Stomach (tissue), 9 donors: ENCODE measurements around the gene DLGAP1. TPM values are rescaled to one million over a fixed set of nuclear protein-coding genes. Genes with fewer than 3 reads are reported as not detected.

Experiments
- DNase-seq, 2 donors: peaks; one replicate each; pipeline versions ENCODE4 v3.0.0 to v3.0.0-alpha.2; 2013 to 2019
- H3K27ac ChIP-seq, 5 donors: fragments of 200-600 bp in 4 of 5; sonication (generic) in 4 of 5; one replicate each; pipeline ENCODE4 v1.5.1; 2013 to 2019; ENCODE audit warnings: mild to moderate bottlenecking in 1 of 5, moderate library complexity in 1 of 5
- H3K27me3 ChIP-seq, 3 donors: fragments of 200-600 bp; sonication (generic); one replicate each; pipeline ENCODE4 v1.5.1; 2017 to 2019; ENCODE audit warnings: mixed run types in 1 of 3
- H3K36me3 ChIP-seq, 4 donors: fragments of 200-600 bp; sonication (generic); 1 replicate in 3 of 4; 2 replicates in 1 of 4; pipeline ENCODE4 v1.5.1; 2016 to 2019
- H3K4me1 ChIP-seq, 4 donors: fragments of 200-600 bp; sonication (generic); one replicate each; pipeline ENCODE4 v1.5.1; 2016 to 2019
- H3K4me3 ChIP-seq, 4 donors: fragments of 200-600 bp; sonication (generic) in 3 of 4; one replicate each; pipeline ENCODE4 v1.5.1; 2016 to 2019; ENCODE audit warnings: mild to moderate bottlenecking in 1 of 4
- H3K9me3 ChIP-seq, 4 donors: fragments of 200-600 bp; sonication (generic); one replicate each; pipeline ENCODE4 v1.5.1; 2016 to 2019
- EP300 ChIP-seq: sonication (generic); formaldehyde crosslinking; IDR thresholded peaks from one replicate; pipeline ENCODE4 v1.6.1; 2017; ENCODE audit warnings: antibody characterized with exemption
- POLR2A ChIP-seq, 4 donors: fragments of 450-650 bp; IDR thresholded peaks; one replicate each; pipeline ENCODE4 v1.6.1; 2016; ENCODE audit warnings: antibody characterized with exemption in 4 of 4, control low read depth in 2 of 4, mild to moderate bottlenecking in 1 of 4, moderate library complexity in 1 of 4
- POLR2AphosphoS5 ChIP-seq, 3 donors: sonication (generic); formaldehyde crosslinking; IDR thresholded peaks; one replicate each; pipeline ENCODE4 v1.6.1; 2016; ENCODE audit warnings: antibody characterized with exemption in 3 of 3
- WGBS, 5 donors: extraction: QIAGEN DNeasy Blood & Tissue Kit in 3 of 5; methylation state at CpG; one replicate each; pipeline versions ENCODE4 v1.1.5 to v1.1.7; 2013 to 2018; 5-methylcytosine and 5-hydroxymethylcytosine counted together
- intact Hi-C: fragments of 100-400 bp; cut with DNase I; formaldehyde crosslinking; loops from one replicate; pipeline ENCODE4 v1.15.1; 2023; ENCODE audit warnings: low total_unique reads
- polyA plus RNA-seq, 3 donors: library from polyadenylated mRNA; stranded (reverse); fragments of 200-250 nt; gene quantifications; one replicate each; pipeline ENCODE4 v1.2.3, GENCODE V29; 2013
- total RNA-seq, 5 donors: library from RNA; depleted of rRNA; stranded (reverse); fragments of >200 nt; gene quantifications; one replicate each; pipeline versions ENCODE4 v1.1.0 to v1.2.3, GENCODE V29; 2014 to 2016
- TF ChIP-seq, protein P1 (sequence below), 7 experiments: fragments of 450-650 bp in 4 of 7; fragments of 200-600 bp in 3 of 7; sonication (generic) in 3 of 7; IDR thresholded peaks; one replicate each; pipeline ENCODE4 v1.5.1; 2016 to 2019; ENCODE audit warnings: antibody characterized with exemption in 7 of 7, control low read depth in 2 of 7, mild to moderate bottlenecking in 1 of 7
- donor health status: healthy with polysubstance abuse.
- donor health status: Bipolar disorder and iron deficiency.
- donor health status: healthy.

DLGAP1 gene
- total and polyA plus RNA-seq, 8 donors: 0.06 to 7.0 (median 1.3) TPM; not detected in 1

- WGBS, 5 donors: 78 to 95% (median 92%) methylated on average over 1 of the region's 1 CpG
- DNase-seq: no peak
- no peak overlapping the region for H3K27ac ChIP-seq
- TF ChIP-seq POLR2AphosphoS5 (IDR thresholded peaks at IDR 0.05): no peak
- TF ChIP-seq, protein P1, sequence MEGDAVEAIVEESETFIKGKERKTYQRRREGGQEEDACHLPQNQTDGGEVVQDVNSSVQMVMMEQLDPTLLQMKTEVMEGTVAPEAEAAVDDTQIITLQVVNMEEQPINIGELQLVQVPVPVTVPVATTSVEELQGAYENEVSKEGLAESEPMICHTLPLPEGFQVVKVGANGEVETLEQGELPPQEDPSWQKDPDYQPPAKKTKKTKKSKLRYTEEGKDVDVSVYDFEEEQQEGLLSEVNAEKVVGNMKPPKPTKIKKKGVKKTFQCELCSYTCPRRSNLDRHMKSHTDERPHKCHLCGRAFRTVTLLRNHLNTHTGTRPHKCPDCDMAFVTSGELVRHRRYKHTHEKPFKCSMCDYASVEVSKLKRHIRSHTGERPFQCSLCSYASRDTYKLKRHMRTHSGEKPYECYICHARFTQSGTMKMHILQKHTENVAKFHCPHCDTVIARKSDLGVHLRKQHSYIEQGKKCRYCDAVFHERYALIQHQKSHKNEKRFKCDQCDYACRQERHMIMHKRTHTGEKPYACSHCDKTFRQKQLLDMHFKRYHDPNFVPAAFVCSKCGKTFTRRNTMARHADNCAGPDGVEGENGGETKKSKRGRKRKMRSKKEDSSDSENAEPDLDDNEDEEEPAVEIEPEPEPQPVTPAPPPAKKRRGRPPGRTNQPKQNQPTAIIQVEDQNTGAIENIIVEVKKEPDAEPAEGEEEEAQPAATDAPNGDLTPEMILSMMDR (IDR thresholded peaks at IDR 0.05): no peak
- no peak for TF ChIP-seq EP300
- TF ChIP-seq POLR2A (IDR thresholded peaks at IDR 0.05): no peak
- H3K36me3 ChIP-seq: no peaks in the 10 kb centered on the region
- intact Hi-C loops: no loop called here
- no peaks in the 10 kb centered on the region for H3K9me3 ChIP-seq
- no peaks in the 10 kb centered on the region for H3K27me3 ChIP-seq
- H3K4me1 ChIP-seq: no peaks in the 10 kb centered on the region
- H3K4me3 ChIP-seq: no peak overlapping the region
Measured at GRCh38 chr18:4146797-4147196, 308.3 kb downstream of the DLGAP1 start.

GRCh38 chr18:4144201-4144600 lies 310.9 kb downstream of the DLGAP1 start:
- no peak for DNase-seq
- 16 to 50% (median 36%) methylated on average over 1 of the region's 1 CpG for WGBS, 5 donors
- intact Hi-C loops: no loop called here
- no peaks in the 10 kb centered on the region for H3K9me3 ChIP-seq
- TF ChIP-seq POLR2AphosphoS5 (IDR thresholded peaks at IDR 0.05) (no peak), EP300 (no peak), POLR2A (IDR thresholded peaks at IDR 0.05) (no peak)
- TF ChIP-seq, protein P1 (IDR thresholded peaks at IDR 0.05): no peak
- H3K27me3 ChIP-seq: no peaks in the 10 kb centered on the region
- H3K36me3 ChIP-seq: no peaks in the 10 kb centered on the region
- no peaks in the 10 kb centered on the region for H3K4me1 ChIP-seq
- no peak overlapping the region for H3K27ac ChIP-seq
- no peak overlapping the region for H3K4me3 ChIP-seq

GRCh38 chr18:4143585-4143984 lies 311.5 kb downstream of the DLGAP1 start:
- DNase-seq: no peak
- 88 to 100% (median 92%) methylated on average over 1 of the region's 1 CpG for WGBS, 5 donors
- no peaks in the 10 kb centered on the region for H3K36me3 ChIP-seq
- no peaks in the 10 kb centered on the region for H3K27me3 ChIP-seq
- TF ChIP-seq POLR2A (IDR thresholded peaks at IDR 0.05) (no peak), EP300 (no peak), POLR2AphosphoS5 (IDR thresholded peaks at IDR 0.05) (no peak)
- TF ChIP-seq, protein P1 (IDR thresholded peaks at IDR 0.05): no peak
- H3K9me3 ChIP-seq: no peaks in the 10 kb centered on the region
- H3K27ac ChIP-seq: no peak overlapping the region
- H3K4me1 ChIP-seq: no peaks in the 10 kb centered on the region
- intact Hi-C loops: no loop called here
- H3K4me3 ChIP-seq: no peak overlapping the region

DNA sequence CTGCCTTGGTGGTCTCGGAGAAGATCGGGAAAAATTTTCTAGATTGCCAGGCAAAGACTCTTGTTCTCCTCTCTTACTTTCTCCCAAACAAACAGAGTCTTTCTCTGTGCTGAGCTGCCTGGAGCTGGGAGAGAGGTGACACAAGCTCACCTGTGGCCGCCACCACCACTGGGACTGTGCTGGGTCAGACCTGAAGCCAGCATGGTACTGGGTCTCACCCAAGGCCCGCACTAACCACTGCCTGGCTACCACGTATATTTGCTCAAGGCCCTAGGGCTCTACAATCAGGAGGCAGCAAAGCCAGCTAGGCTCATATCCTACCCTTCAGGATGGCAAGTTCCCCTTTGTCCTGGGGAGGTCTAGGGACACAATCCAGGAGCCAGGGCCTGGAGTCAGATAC lies 312.2 kb downstream of the DLGAP1 start:
- no peaks in the 10 kb centered on the region for H3K36me3 ChIP-seq

More for the DNA sequence above, 312.2 kb downstream of the DLGAP1 start:
- Histone ChIP-seq H3K27me3 (no peaks in the 10 kb centered on the region), H3K4me1 (no peaks in the 10 kb centered on the region), H3K9me3 (no peaks in the 10 kb centered on the region), H3K27ac (no peak overlapping the region), H3K4me3 (no peak overlapping the region)
- intact Hi-C loops: no loop called here
- TF ChIP-seq POLR2A (IDR thresholded peaks at IDR 0.05): no peak
- TF ChIP-seq, protein P1 (IDR thresholded peaks at IDR 0.05): no peak
- no peak for TF ChIP-seq POLR2AphosphoS5 (IDR thresholded peaks at IDR 0.05)
- TF ChIP-seq EP300: no peak
- no peak for DNase-seq
- WGBS, 5 donors: 88 to 96% (median 91%) methylated on average over 5 of the region's 5 CpGs
